DOHH2 (cell line): Measurements from ENCODE around the gene PTPRN2.

Experiments used
- CTCF ChIP-seq: fragments of 200-600 bp; sonication (generic); IDR thresholded peaks from one replicate; pipeline ENCODE4 v1.5.1; 2014; ENCODE audit warnings: antibody characterized with exemption, mild to moderate bottlenecking, low read depth, low read length; ENCODE audit not compliant: poor library complexity, severe bottlenecking
- EZH2phosphoT487 ChIP-seq: fragments of 200-600 bp; sonication (generic); IDR thresholded peaks from 2 replicates; pipeline ENCODE4 v1.6.1; 2017; ENCODE audit warnings: borderline replicate concordance, mild to moderate bottlenecking, antibody characterized with exemption, low read length, moderate library complexity, mixed read lengths

- TF ChIP-seq CTCF: no peak
- TF ChIP-seq EZH2phosphoT487: no peak
Measured at GRCh38 chr7:158460665-158461064, 127.0 kb downstream of the PTPRN2 start.
